MG63 (cell line): Measurements from ENCODE around the gene TMTC2. TPM values are rescaled to one million over a fixed set of nuclear protein-coding genes. Genes with fewer than 3 reads are reported as not detected.

Experiments
- DNase-seq: peaks from one replicate; pipeline ENCODE4 v3.0.0-alpha.2; 2020
- H3K27me3 ChIP-seq: fragments of 250-450 bp; sonication (Bioruptor Pico); 2 replicates; pipeline ENCODE4 v1.5.1; 2020; ENCODE audit warnings: mild to moderate bottlenecking, moderate library complexity
- H3K36me3 ChIP-seq: fragments of 250-450 bp; sonication (Bioruptor Pico); 2 replicates; pipeline ENCODE4 v1.5.1; 2020; ENCODE audit warnings: mild to moderate bottlenecking, moderate library complexity
- H3K4me3 ChIP-seq: fragments of 250-450 bp; sonication (Bioruptor Pico); 2 replicates; pipeline ENCODE4 v1.5.1; 2020; ENCODE audit warnings: mild to moderate bottlenecking, moderate library complexity
- H3K9me3 ChIP-seq: fragments of 250-450 bp; sonication (Bioruptor Pico); 2 replicates; pipeline ENCODE4 v1.5.1; 2020; ENCODE audit warnings: mild to moderate bottlenecking, moderate library complexity
- total RNA-seq: library from RNA; depleted of rRNA; stranded (reverse); fragments of >200 nt; shearing (Covaris generic); gene quantifications from 2 replicates; pipeline ENCODE4 v1.2.3, GENCODE V29; 2014; ENCODE audit warnings: low replicate concordance

Gene TMTC2
- total RNA-seq, 1 experiment from 2014 or later, result 1.8 TPM

DNA sequence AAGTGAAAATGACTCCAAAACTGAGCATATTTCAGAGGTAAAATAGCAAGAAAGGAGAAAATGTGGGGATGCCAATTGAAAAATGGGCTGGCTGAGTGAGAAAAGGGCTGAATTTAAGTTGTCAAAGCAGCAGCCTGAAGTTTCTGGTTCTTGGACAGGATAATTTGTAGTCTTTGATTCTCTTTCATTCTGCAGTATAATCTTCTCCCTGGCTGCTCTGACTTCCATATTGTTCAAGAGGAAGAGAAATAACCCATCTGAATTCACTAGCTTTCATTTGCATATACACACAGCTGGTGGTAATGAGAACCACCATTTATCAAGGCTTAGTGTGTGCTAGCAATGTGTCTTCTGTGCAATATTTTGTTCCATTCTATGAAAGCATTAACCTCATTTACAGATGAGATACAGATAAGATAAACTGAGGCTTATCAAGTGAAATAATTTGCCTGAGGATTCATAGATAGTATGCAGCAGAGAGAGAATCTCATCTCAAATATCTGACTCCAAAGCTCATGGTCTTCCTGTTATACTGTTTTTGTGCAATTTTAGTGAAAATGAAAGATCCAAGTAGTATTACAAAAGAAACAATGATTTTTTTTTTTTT lies 184.2 kb downstream of the TMTC2 start:
- Histone ChIP-seq H3K36me3 (no peaks in the 10 kb centered on the region), H3K9me3 (no peaks in the 10 kb centered on the region), H3K27me3 (no peaks in the 10 kb centered on the region), H3K4me3 (no peak overlapping the region)
- DNase-seq, result no peak

DNA sequence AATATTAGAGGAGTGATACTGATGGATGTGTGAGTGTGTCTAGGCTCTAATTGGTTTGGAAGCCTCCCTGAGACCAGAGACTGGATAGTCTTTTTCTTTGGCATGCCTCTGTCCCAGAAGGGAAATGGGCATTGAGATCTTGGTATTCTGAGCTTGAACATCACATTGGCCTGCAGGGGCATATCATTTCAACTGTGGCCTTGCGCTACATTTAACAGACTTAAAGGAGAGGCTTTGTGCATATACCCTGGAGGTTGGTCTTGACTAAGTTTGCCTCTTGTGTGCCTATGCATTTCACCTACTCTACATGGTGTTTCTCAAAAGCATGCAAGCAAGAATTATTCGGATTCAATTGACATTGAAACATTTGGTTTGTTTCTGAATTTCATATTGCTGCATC lies 185.4 kb downstream of the TMTC2 start:
- H3K9me3 ChIP-seq, result no peaks in the 10 kb centered on the region
- H3K27me3 ChIP-seq, result no peaks in the 10 kb centered on the region
- H3K4me3 ChIP-seq, result no peak overlapping the region
- no peaks in the 10 kb centered on the region for H3K36me3 ChIP-seq
- no peak for DNase-seq

DNA sequence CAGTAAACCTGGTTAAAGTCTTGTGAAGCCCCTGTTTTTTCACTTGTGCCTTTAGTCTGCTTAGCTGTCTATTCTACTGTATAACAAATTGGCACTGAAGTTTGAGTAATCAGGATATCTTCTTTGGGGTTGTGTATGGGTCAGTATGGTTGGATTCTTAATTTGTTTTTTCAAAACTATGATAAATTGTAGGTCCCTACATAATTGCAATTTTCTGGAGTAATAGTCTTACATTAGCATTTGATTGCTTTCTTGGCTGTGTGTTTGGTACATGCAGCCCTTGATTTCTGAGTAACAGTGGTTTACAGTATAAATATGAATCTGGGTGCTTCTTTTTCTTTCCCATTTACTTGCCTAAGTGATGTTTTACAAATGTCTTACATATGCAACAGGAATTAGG lies 186.6 kb downstream of the TMTC2 start:
- H3K36me3 ChIP-seq, result no peaks in the 10 kb centered on the region
- H3K4me3 ChIP-seq, result no peak overlapping the region

DNA sequence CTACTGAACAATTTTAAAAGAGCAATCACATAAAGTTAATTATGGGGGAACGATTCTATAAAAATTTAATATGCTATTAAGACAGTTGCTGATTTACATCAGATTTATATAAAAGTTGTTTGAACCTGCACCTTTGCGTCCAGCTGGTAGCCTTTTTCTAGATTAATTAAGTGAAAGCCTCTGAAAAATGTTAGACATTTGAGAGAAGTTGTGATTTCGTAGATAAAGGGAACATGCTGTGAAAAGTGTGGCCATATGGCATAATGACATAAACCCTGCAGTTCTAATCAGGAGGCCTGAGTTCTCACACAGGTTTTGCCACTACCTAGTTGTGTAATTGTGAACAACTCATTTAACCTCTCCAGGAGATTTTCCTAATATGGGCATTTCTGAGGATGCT lies 187.2 kb downstream of the TMTC2 start:
- Histone ChIP-seq H3K27me3 (no peaks in the 10 kb centered on the region), H3K9me3 (no peaks in the 10 kb centered on the region), H3K4me3 (no peak overlapping the region), H3K36me3 (no peaks in the 10 kb centered on the region)
- DNase-seq, result no peak

More for the DNA sequence above, 186.6 kb downstream of the TMTC2 start:
- Histone ChIP-seq H3K9me3 (no peaks in the 10 kb centered on the region), H3K27me3 (no peaks in the 10 kb centered on the region)
- DNase-seq, result no peak

DNA sequence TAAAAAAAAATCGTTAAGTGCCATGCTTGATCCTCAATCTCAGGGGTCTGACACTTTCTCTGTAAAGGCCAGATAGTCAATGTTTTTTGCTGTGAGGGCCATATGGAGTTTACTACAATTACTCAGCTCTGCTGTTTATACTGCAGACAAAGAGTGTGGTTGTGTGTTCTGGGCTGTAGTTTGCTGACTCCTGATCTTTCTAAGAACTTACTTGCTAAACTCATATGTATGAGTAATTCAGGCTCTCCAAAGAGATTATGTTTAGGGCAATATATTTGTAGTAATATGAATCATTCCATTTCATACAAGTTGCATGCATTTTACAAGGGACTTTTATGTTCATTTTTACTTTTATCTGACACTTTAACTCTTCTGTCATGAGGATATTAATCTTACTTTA lies 188.2 kb downstream of the TMTC2 start:
- Histone ChIP-seq H3K36me3 (no peaks in the 10 kb centered on the region), H3K4me3 (no peak overlapping the region), H3K27me3 (no peaks in the 10 kb centered on the region), H3K9me3 (no peaks in the 10 kb centered on the region)
- peak; percentile 12 for DNase-seq

DNA sequence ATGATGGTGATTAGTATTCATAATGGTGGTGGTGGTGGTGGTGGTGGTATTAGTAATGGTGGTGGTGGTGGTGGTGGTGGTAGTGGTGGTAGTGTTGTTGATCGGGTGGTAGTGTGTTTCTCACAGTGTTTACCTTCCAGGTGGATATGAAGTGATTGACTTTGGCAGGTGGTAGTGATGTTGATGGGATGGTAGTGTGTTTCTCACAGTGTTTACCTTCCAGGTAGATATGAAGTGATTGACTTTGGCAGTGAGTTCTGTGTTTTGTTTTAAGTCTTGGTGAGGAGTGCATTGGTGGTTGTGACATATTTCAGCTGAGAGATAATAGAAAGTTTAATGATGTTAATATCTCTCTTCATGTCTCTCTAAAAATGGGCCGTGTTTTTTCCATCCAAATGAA lies 189.4 kb downstream of the TMTC2 start:
- H3K9me3 ChIP-seq, result no peaks in the 10 kb centered on the region
- no peak for DNase-seq
- no peaks in the 10 kb centered on the region for H3K36me3 ChIP-seq

DNA sequence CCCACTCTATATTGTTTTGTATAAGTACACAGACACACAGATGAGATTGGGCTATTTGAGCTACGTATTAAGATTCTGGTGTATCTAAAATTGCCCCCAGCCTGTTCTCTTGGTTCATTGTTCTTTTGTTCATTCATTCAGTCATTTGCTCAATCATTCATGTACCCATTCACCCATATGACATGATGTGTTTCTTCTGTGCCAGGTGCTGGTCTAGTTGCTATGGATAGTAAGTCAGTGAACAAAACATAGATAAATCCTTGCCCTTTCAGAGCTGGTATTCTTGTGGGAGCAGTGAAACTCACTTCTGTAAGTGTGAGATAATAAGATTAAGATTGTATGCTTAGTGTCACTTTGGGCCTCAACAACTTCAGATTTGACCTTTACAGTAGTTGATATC lies 191.3 kb downstream of the TMTC2 start:
- Histone ChIP-seq H3K27me3 (no peaks in the 10 kb centered on the region), H3K9me3 (no peaks in the 10 kb centered on the region), H3K4me3 (no peak overlapping the region), H3K36me3 (no peaks in the 10 kb centered on the region)
- DNase-seq, result no peak

More for the DNA sequence above, 189.4 kb downstream of the TMTC2 start:
- H3K27me3 ChIP-seq, result no peaks in the 10 kb centered on the region
- H3K4me3 ChIP-seq, result no peak overlapping the region

DNA sequence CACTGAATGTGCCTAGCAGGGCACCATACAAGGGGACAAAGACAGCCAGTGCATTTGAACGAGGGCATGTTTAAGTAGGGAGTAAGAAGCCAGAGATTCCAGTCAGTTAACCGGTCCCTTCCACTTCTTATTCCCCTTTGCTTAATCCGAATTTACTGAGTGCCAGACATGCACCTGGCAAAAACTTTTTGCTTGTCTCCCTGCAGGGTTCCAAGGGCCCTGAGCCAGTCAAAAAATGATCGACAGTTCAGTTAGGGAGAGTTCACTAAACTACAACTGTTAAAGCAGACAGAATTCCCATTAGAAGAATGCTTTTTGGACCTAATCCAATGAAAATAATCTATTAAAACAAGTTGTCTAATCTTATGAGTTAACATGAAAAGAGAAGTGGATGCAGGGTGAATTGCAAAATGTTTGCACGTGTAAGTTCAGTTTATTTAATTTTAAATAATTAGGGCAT lies 193.8 kb downstream of the TMTC2 start:
- Histone ChIP-seq H3K9me3 (no peaks in the 10 kb centered on the region), H3K36me3 (no peaks in the 10 kb centered on the region), H3K4me3 (no peak overlapping the region), H3K27me3 (no peaks in the 10 kb centered on the region)
- no peak for DNase-seq

DNA sequence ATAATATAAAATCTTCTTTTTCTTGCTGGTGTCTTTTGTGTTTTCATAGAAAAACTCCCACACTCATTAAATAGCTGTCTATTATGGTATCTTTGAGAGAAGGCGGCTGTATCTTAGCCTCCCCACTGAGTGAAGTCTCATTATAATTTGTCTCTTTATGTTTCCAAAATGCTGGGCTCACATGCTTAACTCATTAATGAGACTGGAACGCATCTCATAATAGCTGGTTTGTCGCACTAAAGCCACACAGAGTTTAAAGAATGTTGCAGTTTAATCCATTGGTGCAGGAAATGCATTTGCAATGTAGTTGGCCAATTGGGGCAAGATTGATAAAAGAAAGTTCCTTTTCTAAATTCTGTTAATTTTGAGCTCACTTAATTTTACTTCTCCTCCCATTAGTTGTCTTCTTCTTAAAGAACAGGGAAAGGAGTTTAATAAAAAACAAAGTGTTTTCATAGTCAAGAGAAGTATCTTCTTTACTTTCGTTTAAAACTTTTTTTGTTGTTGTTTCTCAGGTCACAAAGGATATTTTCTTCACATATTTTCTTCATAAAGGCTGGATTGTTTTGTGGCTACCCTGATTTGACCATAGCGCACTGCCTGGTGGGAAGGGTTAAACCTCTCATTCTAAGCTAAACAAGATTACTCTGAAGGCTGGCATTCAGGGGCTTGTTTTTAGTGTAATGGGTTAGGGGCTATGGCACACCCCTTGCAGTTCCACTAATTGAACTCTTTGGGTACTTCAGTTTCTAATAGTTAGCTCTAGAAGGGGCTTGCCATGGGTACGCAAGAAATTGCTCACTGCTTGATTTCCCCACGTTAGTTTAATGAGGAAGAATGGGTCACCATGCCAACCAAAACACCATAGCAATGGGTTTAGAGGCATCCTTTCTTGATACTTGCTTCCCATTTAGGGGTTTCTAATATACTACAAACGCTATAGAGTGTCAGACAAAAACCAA lies 197.0 kb downstream of the TMTC2 start:
- Histone ChIP-seq H3K9me3 (no peaks in the 10 kb centered on the region), H3K27me3 (no peaks in the 10 kb centered on the region), H3K36me3 (no peaks in the 10 kb centered on the region), H3K4me3 (no peak overlapping the region)
- no peak for DNase-seq

DNA sequence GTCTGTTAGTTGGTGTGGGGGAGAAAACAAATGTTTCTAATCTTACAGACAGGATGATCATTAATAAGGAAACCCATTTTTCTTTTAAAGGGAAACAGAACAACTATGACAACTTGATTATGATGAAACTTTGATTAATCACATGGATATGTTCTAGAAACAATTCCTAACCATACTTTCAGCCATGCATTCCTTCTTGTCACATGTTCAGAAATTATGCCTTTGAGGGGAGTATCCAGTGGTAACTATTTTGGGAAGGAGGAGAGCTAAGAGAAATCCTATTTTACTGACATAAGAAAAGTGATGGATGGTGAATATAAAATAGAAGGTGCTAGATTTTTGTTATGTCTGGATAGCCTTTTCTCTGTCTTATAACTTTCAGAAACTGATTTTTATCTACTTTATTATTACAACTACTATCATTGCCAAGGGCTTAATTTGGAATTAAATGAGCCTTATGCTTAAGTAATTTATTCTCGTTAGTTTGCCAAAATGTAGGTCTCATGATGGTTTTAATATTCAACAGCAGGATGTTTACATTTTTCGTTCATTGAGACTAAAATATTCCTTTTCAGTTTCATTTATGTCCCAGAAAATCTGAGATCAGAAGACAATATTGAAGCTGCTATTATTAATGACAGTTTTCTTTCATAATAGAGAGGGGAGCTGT lies 200.1 kb downstream of the TMTC2 start:
- H3K9me3 ChIP-seq, result no peaks in the 10 kb centered on the region
- H3K36me3 ChIP-seq, result no peaks in the 10 kb centered on the region
- H3K4me3 ChIP-seq, result no peak overlapping the region
- H3K27me3 ChIP-seq, result no peaks in the 10 kb centered on the region
- DNase-seq, result no peak

DNA sequence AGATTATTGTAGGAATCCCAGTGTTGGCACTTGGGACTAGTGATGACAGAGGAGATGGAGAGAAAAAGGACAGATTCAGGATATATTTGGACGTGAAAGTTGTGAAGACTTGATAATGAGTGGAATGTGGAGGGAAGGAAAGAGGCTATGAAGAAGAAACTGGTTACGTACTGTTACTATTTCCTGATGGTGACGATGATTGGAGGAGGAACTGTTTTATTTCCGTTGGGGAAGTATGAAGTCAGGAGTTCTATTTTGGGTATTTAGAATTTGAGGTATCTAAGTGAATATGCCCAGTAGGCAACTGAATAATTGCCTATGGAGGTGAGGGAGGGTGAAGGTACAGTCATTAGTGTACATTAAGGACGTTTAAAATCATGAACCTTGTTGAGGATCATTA lies 207.2 kb downstream of the TMTC2 start:
- DNase-seq, result no peak
- Histone ChIP-seq H3K27me3 (no peaks in the 10 kb centered on the region), H3K9me3 (no peaks in the 10 kb centered on the region), H3K4me3 (no peak overlapping the region), H3K36me3 (no peaks in the 10 kb centered on the region)

DNA sequence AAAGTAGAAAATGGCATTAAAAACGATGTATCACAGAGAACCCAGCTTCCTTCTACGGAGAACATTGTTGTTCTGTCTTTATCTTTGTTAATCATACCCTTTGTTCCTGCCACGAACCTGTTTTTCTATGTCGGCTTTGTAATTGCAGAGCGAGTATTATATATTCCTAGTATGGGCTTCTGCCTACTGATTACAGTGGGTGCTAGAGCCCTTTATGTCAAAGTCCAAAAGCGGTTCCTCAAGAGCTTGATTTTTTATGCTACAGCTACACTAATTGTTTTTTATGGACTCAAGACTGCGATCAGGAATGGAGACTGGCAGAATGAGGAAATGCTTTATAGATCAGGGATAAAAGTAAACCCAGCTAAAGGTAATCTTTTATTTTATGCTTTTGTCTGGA lies 209.6 kb downstream of the TMTC2 start:
- DNase-seq, result no peak
- Histone ChIP-seq H3K4me3 (no peak overlapping the region), H3K9me3 (no peaks in the 10 kb centered on the region), H3K36me3 (no peaks in the 10 kb centered on the region), H3K27me3 (no peaks in the 10 kb centered on the region)

DNA sequence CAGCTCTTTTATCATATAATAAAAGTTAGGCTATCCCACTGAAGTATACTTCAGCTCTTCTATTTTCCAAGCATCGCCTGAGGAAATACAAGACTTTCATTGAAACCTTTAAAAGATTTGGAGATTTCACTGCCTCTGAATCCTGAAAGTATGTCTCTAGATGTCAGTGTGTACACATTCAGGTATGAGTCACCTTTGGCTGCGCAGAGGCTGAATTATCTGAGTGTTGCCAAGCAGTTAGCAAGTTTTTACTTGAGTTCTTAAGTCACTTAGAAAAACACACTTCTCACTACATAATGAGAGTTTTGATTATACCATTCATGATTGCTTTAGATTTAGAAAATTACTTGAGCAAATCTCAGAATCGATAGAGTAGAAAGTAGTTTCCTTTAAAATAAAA lies 210.3 kb downstream of the TMTC2 start:
- peak; percentile 41 for DNase-seq
- no peaks in the 10 kb centered on the region for H3K9me3 ChIP-seq
- no peaks in the 10 kb centered on the region for H3K36me3 ChIP-seq
- no peak overlapping the region for H3K4me3 ChIP-seq
- H3K27me3 ChIP-seq, result no peaks in the 10 kb centered on the region

DNA sequence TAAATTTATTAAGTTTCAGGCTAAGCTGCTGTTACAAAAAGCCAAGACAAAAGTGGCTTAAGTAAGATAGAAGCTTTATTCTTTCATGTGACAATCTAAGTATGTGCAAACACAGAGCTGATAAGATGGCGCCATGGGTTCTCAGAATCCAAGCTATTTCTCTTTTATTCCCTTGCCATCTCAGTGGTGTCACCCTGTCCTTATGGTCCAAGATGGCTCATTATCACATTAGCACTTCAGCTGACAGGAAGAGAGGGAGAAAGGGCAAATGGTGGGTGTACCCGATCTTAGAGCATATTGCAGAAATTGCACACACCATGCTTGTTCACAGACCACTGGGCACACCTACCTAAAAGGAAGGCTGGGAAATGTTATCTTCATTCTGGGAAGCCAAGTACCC lies 211.7 kb downstream of the TMTC2 start:
- Histone ChIP-seq H3K36me3 (no peaks in the 10 kb centered on the region), H3K4me3 (no peak overlapping the region), H3K9me3 (no peaks in the 10 kb centered on the region), H3K27me3 (no peaks in the 10 kb centered on the region)
- DNase-seq, result no peak

DNA sequence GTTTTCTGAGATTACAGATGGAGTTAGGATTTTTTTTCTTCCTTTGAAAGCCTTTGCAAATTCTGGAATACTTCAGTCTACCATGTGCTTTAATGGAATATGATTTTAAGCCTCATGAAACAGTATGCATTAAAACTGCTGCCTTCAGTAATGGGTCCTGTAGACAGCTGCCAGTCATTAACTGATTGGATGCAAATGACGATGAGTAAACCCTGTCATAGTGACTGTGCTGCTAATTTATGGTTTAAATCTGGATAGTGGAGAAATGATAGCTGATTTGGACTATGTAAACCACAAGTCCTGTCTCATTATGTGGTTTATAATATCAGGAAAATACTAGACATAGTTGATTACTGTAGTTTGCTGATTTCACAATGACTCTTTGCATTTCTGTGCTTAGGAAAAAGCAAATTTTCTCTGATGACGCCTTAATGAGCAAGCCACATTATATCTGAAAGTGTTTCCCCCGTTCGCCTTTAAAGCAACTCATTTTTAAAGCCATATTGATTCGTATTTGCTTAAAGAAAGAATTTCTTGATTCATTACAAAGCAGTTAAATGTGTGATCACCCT lies 217.6 kb downstream of the TMTC2 start:
- Histone ChIP-seq H3K9me3 (no peaks in the 10 kb centered on the region), H3K27me3 (no peaks in the 10 kb centered on the region), H3K4me3 (no peak overlapping the region), H3K36me3 (no peaks in the 10 kb centered on the region)
- DNase-seq, result no peak

DNA sequence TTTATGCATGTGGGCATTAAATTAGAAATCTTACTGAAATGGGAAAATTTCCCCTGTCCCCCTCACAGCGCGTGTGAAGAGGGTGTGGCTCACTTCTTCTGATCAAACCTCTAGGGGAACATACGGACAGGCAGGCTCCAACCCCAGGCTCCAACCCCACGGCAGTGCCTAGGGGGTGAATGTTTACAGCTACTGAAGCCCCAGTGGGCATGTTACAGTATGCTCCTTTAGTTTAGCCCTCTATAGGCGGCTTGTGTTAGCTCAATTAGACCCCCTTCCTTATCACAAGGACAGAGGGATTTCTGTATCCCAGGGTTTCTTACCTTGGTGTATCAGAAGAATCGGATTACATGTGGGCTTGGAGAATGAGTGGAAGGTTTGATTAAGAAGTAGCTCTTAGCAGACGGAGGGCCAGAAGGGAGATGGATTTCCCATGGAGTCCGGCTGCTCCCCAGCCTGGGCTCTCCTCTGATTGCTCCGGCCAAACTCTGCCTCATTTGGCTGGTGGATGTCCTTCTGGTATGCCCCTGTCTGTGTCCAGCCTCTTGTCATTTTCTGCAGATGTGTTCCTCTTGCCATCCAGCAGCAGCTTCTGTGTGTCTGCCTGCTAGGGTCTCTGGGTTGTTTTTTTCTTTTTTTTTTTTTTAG lies 223.7 kb downstream of the TMTC2 start:
- DNase-seq, result no peak
- Histone ChIP-seq H3K4me3 (no peak overlapping the region), H3K36me3 (no peaks in the 10 kb centered on the region), H3K27me3 (no peaks in the 10 kb centered on the region), H3K9me3 (no peaks in the 10 kb centered on the region)

DNA sequence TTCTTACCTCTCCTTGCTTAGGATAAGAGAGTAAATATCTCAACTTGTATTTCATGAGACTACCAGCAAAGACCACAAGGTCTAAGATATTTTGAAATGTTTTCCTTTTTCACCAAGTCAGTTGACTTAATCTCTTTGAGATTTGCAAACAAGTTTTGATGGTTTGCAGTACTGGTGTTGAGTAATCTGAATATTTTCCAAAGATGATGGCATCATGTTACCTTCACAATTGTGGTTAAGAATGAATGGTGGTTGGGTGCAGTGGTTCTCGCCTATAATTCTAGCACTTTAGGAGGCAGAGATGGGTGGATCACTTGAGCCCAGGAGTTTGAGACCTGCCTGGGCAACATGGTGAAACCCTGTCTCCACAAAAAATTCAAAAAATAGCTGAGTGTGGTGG lies 225.7 kb downstream of the TMTC2 start:
- no peak overlapping the region for H3K4me3 ChIP-seq
- H3K9me3 ChIP-seq, result no peaks in the 10 kb centered on the region
- no peak for DNase-seq
- no peaks in the 10 kb centered on the region for H3K27me3 ChIP-seq
- no peaks in the 10 kb centered on the region for H3K36me3 ChIP-seq
